ENCODE results near the gene FUT1.
"Not testable (repeated sequence)": the region's sequence is repeated elsewhere in the genome, so short reads cannot be mapped to it uniquely, and the experiment has no call there.

FUT1 gene

DNA sequence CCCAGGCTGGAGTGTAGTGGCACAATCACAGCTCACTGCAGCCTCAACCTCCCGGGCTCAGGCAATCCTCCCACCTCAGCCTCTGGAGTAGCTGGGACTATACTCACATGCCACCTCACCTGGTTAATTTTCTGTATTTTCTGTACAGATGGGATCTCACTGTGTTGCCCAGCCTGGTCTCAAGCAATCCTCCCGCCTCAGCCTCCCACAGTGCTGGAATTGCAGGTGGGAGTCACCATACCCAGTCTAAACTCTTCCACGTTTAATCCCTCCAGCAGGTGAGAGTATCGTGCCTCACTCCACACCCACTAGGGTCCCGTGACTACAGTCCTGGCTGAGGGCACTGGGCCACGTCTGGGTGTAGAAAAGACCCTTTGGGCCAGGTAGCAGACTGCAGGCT, 41.9 kb upstream of the FUT1 start:
- TF ChIP-seq EZH2 (IDR thresholded peaks at IDR 0.05) (no peak), FOXP2 (optimal IDR thresholded peaks at IDR 0.05; ENCODE audit: control extremely low read depth, extremely low read length, insufficient read depth) (no peak), POLR2AphosphoS5 (IDR thresholded peaks at IDR 0.05; ENCODE audit: borderline replicate concordance, low read depth, low read length) (no peak)
- Histone ChIP-seq H3K9me3 (ENCODE audit: low read depth, low read length) (no peaks in the 10 kb centered on the region), H3K36me3 (ENCODE audit: insufficient read depth, low read length) (no peaks in the 10 kb centered on the region), H3K9ac (ENCODE audit: insufficient read length) (no peak overlapping the region), H3K27ac (no peak overlapping the region), H3K4me3 (no peak overlapping the region)
- DNase-seq (ENCODE audit: low read depth, low spot score) = no peak

DNA sequence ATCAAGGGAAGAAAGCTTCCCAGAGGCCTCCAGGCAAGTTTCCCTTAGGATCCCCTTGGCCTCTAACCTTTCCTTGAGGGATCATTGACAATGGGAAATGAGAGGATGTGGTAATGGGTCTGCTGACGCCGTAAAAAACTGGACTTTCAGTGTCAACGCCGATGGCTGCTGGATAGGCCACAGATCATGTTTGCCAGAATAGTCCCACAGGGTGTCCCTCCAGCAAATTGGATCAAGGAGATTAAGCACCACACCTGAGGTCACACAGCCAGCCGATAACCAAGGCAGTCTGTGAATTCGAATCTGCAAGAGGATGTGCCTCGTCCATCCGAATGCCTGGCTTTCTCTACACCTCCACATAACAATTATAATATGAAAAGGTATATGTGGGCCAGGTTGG, 40.8 kb upstream of the FUT1 start:
- no peak for TF ChIP-seq POLR2AphosphoS5 (IDR thresholded peaks at IDR 0.05; ENCODE audit: borderline replicate concordance, low read depth, low read length)
- TF ChIP-seq EZH2 (IDR thresholded peaks at IDR 0.05) = no peak
- no peak for TF ChIP-seq FOXP2 (optimal IDR thresholded peaks at IDR 0.05; ENCODE audit: control extremely low read depth, extremely low read length, insufficient read depth)
- Histone ChIP-seq H3K9ac (ENCODE audit: insufficient read length) (no peak overlapping the region), H3K9me3 (ENCODE audit: low read depth, low read length) (no peaks in the 10 kb centered on the region), H3K4me3 (no peak overlapping the region), H3K36me3 (ENCODE audit: insufficient read depth, low read length) (no peaks in the 10 kb centered on the region), H3K27ac (no peak overlapping the region)
- no peak for DNase-seq (ENCODE audit: low read depth, low spot score)

DNA sequence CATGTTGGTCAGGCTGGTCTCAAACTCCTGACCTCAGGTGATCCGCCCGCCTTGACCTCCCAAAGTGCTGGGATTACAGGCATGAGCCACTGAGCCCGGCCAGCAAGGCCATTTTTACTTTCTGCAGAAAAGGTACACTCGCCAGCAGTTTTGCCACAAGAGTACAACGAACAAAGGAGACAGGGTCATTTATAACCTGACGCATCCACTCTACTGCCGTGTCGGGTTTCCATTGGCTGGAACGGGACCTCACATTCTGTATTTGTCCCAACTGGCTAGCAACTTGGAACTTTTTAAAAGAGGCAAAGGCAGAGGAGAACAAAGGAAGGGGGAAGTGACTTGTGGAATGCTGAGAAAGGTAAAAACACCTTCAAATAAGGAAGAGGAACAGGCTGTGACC, 34.9 kb upstream of the FUT1 start:
- not testable (repeated sequence) for H3K36me3 ChIP-seq (ENCODE audit: insufficient read depth, low read length); H3K27ac ChIP-seq; H3K9ac ChIP-seq (ENCODE audit: insufficient read length); H3K9me3 ChIP-seq (ENCODE audit: low read depth, low read length); DNase-seq (ENCODE audit: low read depth, low spot score); H3K4me3 ChIP-seq

DNA sequence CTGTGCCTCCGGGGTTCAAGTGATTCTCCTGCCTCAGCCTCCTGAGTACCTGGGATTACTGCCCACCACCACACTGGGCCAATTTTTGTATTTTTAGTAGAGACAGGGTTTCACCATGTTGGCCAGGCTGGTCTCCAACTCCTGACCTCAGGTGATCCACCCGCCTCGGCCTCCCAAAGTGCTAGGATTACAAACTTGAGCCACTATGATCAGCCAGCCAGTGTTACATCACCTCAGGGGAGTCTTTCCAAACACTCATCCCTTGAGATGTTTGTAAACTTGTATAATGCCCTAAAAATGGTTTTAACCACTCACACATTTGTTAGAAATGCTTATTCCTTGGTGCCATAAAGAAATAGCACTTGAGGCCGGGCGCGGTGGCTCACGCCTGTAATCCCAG, 34.0 kb upstream of the FUT1 start:
- H3K9ac ChIP-seq (ENCODE audit: insufficient read length); H3K9me3 ChIP-seq (ENCODE audit: low read depth, low read length); H3K4me3 ChIP-seq: not testable (repeated sequence)

DNA sequence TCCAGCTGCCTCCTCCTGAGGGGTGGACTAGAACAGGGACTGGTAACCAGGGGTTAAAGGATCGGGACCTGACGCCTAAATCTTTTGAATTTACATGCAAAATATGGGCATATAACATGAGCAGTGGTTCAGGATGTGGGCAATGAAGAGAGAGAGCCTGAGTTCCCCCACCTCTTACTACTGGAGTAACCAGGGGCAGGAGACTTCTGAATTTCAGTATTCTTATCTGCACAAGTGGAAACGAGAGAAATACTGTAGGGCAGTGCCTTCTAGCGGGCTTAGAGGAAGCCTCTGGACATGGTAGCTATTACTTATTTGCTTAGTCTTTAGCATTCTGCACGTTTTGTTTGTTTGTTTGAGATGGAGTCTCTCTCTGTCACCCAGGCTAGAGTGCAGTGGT, 32.1 kb upstream of the FUT1 start:
- H3K4me3 ChIP-seq = no peak overlapping the region
- no peaks in the 10 kb centered on the region for H3K36me3 ChIP-seq (ENCODE audit: insufficient read depth, low read length)
- no peak overlapping the region for H3K9ac ChIP-seq (ENCODE audit: insufficient read length)
- H3K27ac ChIP-seq = no peak overlapping the region
- H3K9me3 ChIP-seq (ENCODE audit: low read depth, low read length) = no peaks in the 10 kb centered on the region
- TF ChIP-seq FOXP2 (optimal IDR thresholded peaks at IDR 0.05; ENCODE audit: control extremely low read depth, extremely low read length, insufficient read depth) (no peak), POLR2AphosphoS5 (IDR thresholded peaks at IDR 0.05; ENCODE audit: borderline replicate concordance, low read depth, low read length) (no peak), EZH2 (IDR thresholded peaks at IDR 0.05) (no peak)
- no peak for DNase-seq (ENCODE audit: low read depth, low spot score)

More for the DNA sequence above, 34.0 kb upstream of the FUT1 start:
- H3K36me3 ChIP-seq (ENCODE audit: insufficient read depth, low read length); DNase-seq (ENCODE audit: low read depth, low spot score); H3K27ac ChIP-seq: not testable (repeated sequence)

DNA sequence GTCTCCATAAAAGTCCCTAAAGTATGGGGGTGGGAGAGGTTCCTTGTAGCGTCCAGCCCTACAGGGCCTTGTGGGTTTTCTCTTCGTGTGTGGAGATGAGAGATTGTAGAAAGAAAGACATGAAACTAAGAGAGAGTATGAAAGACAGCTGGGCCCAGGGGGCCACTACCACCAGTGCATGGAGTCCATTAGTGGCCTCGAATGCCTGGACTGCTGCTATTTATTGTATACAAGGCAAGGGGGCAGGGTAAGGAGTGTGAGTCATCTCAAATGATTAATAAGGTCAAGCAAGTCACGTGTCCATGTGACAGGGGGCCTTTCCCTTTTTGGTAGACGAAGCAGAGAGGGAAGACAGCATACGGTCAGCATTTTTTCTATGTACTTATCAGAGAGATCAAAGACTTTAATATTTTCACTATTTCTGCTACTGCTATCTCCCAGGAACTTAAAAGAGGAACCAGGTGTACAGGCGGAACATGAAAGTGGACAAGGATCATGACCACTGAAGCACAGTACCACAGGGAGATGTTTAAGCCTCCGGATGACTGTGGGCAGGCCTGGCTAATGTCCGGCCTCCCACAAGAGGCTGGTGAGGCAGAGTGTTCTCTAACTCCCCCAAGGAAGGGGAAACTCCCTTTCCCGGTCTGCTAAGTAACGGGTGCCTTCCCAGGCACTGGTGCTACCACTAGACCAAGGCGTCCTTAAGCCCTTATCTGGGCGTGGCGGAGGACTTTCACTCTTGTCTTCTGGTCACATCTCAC, 28.4 kb upstream of the FUT1 start:
- DNase-seq (ENCODE audit: low read depth, low spot score) = no peak
- H3K9ac ChIP-seq (ENCODE audit: insufficient read length) = no peak overlapping the region
- H3K4me3 ChIP-seq = no peak overlapping the region
- H3K9me3 ChIP-seq (ENCODE audit: low read depth, low read length) = no peaks in the 10 kb centered on the region
- no peaks in the 10 kb centered on the region for H3K36me3 ChIP-seq (ENCODE audit: insufficient read depth, low read length)
- H3K27ac ChIP-seq = no peak overlapping the region
- TF ChIP-seq EZH2 (IDR thresholded peaks at IDR 0.05) = no peak
- no peak for TF ChIP-seq POLR2AphosphoS5 (IDR thresholded peaks at IDR 0.05; ENCODE audit: borderline replicate concordance, low read depth, low read length)
- no peak for TF ChIP-seq FOXP2 (optimal IDR thresholded peaks at IDR 0.05; ENCODE audit: control extremely low read depth, extremely low read length, insufficient read depth)

DNA sequence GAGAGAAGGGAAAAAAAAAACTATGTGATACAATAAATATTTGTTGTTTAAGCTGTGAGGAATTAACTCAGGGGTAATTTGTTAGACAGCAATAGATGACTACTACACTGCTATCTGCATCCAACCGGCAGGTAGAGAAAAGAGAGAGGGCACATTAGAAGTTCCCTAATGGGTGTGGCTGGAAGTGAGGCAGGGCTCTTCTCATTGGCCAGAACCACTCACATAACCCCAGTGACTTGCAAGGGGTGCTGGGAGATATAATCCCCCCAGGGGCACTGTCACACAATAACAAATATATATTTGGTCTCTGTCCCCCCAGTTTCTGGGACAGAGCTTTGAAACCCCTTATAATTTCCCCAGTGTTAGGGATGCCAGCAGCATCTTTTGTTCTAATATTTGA, 27.2 kb upstream of the FUT1 start:
- Histone ChIP-seq H3K27ac (no peak overlapping the region), H3K9me3 (ENCODE audit: low read depth, low read length) (no peaks in the 10 kb centered on the region), H3K36me3 (ENCODE audit: insufficient read depth, low read length) (no peaks in the 10 kb centered on the region), H3K4me3 (no peak overlapping the region), H3K9ac (ENCODE audit: insufficient read length) (no peak overlapping the region)
- DNase-seq (ENCODE audit: low read depth, low spot score) = no peak
- no peak for TF ChIP-seq EZH2 (IDR thresholded peaks at IDR 0.05)

DNA sequence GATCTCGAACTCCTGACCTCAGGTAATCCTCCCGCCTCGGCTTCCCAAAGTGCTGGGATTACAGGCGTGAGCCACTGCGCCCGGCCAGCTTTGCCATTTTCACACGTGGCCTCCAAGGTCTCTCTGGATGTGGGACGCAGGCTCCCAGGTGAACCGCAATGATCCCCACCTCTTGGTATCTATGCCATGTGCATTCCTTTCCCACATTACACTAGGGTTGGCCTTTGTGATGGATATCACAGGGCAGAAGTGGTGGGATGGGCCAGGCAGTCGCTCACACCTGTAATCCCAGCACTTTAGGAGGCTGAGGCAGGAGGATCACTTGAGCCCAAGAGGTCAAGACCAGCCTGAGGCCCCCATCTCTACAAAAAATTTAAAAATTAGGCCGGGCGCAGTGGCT, 25.3 kb upstream of the FUT1 start:
- H3K9ac ChIP-seq (ENCODE audit: insufficient read length) = no peak overlapping the region
- TF ChIP-seq POLR2AphosphoS5 (IDR thresholded peaks at IDR 0.05; ENCODE audit: borderline replicate concordance, low read depth, low read length) = no peak
- no peak for TF ChIP-seq EZH2 (IDR thresholded peaks at IDR 0.05)
- no peak for TF ChIP-seq FOXP2 (optimal IDR thresholded peaks at IDR 0.05; ENCODE audit: control extremely low read depth, extremely low read length, insufficient read depth)
- no peak overlapping the region for H3K4me3 ChIP-seq
- no peaks in the 10 kb centered on the region for H3K9me3 ChIP-seq (ENCODE audit: low read depth, low read length)
- H3K36me3 ChIP-seq (ENCODE audit: insufficient read depth, low read length) = no peaks in the 10 kb centered on the region
- no peak for DNase-seq (ENCODE audit: low read depth, low spot score)
- H3K27ac ChIP-seq = no peak overlapping the region

DNA sequence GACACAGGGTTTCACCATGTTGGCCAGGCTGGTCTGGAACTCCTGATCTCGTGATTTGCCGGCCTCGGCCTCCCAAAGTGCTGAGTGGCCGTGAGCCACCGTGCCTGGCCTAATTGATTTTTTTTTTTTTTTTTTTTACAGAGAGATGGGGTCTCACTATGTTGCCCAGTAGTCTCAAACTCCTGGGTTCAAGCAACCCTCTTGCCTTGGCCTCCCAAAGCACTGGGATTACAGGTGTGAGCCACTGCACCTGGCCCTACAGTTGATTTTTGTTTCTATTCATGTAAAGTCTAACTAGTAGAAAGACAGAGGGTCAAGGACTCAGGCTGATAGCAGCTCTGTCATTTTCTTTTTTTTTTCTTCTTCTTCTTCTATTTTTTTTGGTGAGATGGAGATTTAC, 24.7 kb upstream of the FUT1 start:
- H3K36me3 ChIP-seq (ENCODE audit: insufficient read depth, low read length) = no peaks in the 10 kb centered on the region
- no peak for TF ChIP-seq POLR2AphosphoS5 (IDR thresholded peaks at IDR 0.05; ENCODE audit: borderline replicate concordance, low read depth, low read length)
- TF ChIP-seq FOXP2 (optimal IDR thresholded peaks at IDR 0.05; ENCODE audit: control extremely low read depth, extremely low read length, insufficient read depth) = no peak
- TF ChIP-seq EZH2 (IDR thresholded peaks at IDR 0.05) = no peak
- H3K9ac ChIP-seq (ENCODE audit: insufficient read length) = no peak overlapping the region
- DNase-seq (ENCODE audit: low read depth, low spot score) = no peak
- H3K9me3 ChIP-seq (ENCODE audit: low read depth, low read length) = no peaks in the 10 kb centered on the region
- H3K4me3 ChIP-seq = no peak overlapping the region
- H3K27ac ChIP-seq = no peak overlapping the region

All from SK-N-MC (cell line).